DND-41 (cell line): ENCODE results near the gene PILRA.

Experiments
- ATAC-seq: fragments of 200-7000 bp; cut with Tn5 transposase; 3 replicates; pipeline ENCODE4 v1.9.1; 2021; ENCODE audit warnings: low read depth; ENCODE audit not compliant: insufficient read depth
- DNase-seq: peaks from one replicate; pipeline ENCODE4 v3.0.0-alpha.2; 2020
- H2AFZ ChIP-seq: 2 replicates; pipeline ENCODE4 v1.6.0; 2012; ENCODE audit warnings: low read depth, low read length
- H3K27ac ChIP-seq: 2 replicates; pipeline ENCODE4 v1.5.1; 2012; ENCODE audit warnings: low read length, inconsistent platforms
- H3K27me3 ChIP-seq: fragments of 200-600 bp; sonication (generic); 2 replicates; pipeline ENCODE4 v1.6.0; 2012; ENCODE audit warnings: low read length, mild to moderate bottlenecking, inconsistent platforms; ENCODE audit not compliant: insufficient read depth, poor library complexity
- H3K36me3 ChIP-seq: 2 replicates; pipeline ENCODE4 v1.5.1; 2012; ENCODE audit warnings: low read length, inconsistent platforms; ENCODE audit not compliant: insufficient read depth
- H3K4me1 ChIP-seq: 2 replicates; pipeline ENCODE4 v1.5.1; 2012; ENCODE audit warnings: mild to moderate bottlenecking, low read length; ENCODE audit not compliant: insufficient read depth
- H3K4me2 ChIP-seq: 2 replicates; pipeline ENCODE4 v1.6.0; 2012; ENCODE audit warnings: mild to moderate bottlenecking, moderate library complexity, low read length, inconsistent platforms; ENCODE audit not compliant: insufficient read depth
- H3K4me3 ChIP-seq, 2 experiments: fragments of 200-600 bp in 1 of 2; shearing (Covaris generic) in 1 of 2; 2 replicates each; pipeline ENCODE4 v1.5.1; 2012 to 2016; ENCODE audit warnings: inconsistent platforms in 2 of 2, low read length in 2 of 2, mild to moderate bottlenecking in 2 of 2, low read depth in 1 of 2, moderate library complexity in 1 of 2
- H3K79me2 ChIP-seq: 2 replicates; pipeline ENCODE4 v1.6.0; 2012; ENCODE audit warnings: low read length, inconsistent platforms; ENCODE audit not compliant: insufficient read depth
- H3K9ac ChIP-seq: 2 replicates; pipeline ENCODE4 v1.6.0; 2012; ENCODE audit warnings: low read depth, mild to moderate bottlenecking, inconsistent platforms, low read length, moderate library complexity
- H3K9me3 ChIP-seq: 2 replicates; pipeline ENCODE4 v1.5.1; 2012; ENCODE audit warnings: low read length, moderate library complexity, mild to moderate bottlenecking, inconsistent platforms; ENCODE audit not compliant: insufficient read depth, severe bottlenecking
- H4K20me1 ChIP-seq: 2 replicates; pipeline ENCODE4 v1.6.0; 2012; ENCODE audit warnings: low read length; ENCODE audit not compliant: insufficient read depth
- EZH2 ChIP-seq: IDR thresholded peaks from 3 replicates; pipeline ENCODE4 v1.6.1; 2012; ENCODE audit warnings: borderline replicate concordance, low read depth, mild to moderate bottlenecking, moderate library complexity, low read length, inconsistent platforms; ENCODE audit not compliant: severe bottlenecking
- TF ChIP-seq, protein P1 (sequence below): IDR thresholded peaks from 2 replicates; pipeline ENCODE4 v1.5.1; 2012; ENCODE audit warnings: borderline replicate concordance, low read length, moderate library complexity, mild to moderate bottlenecking; ENCODE audit not compliant: poor library complexity, severe bottlenecking; ENCODE audit errors: extremely low read depth

PILRA gene

DNA sequence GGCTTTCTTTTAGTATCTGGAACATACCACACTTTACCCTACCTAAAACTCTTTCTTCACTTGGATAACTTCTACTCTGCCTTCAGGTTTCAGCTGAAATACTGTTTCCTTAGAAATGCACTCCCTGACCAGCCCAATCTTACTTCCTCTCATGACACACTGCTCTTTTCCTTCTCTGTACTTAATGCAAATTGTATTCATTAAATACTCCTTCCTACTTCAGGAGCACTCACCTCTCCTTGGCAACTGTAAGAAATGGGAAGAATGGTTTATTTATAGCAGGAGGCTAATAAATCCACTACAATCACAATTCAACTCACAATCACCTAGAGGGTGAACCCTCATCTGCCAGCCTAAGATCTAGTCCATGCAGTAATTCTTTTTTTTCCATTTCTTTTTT lies 40.1 kb downstream of the PILRA start:
- Histone ChIP-seq H3K4me1 (no peaks in the 10 kb centered on the region), H3K27me3 (peaks cover 3% of the 10 kb centered on the region), H3K4me3 (no peak overlapping the region), H3K4me2 (no peak overlapping the region), H3K79me2 (no peaks in the 10 kb centered on the region), H3K36me3 (no peaks in the 10 kb centered on the region), H2AFZ (no peak overlapping the region), H3K27ac (no peak overlapping the region), H4K20me1 (no peaks in the 10 kb centered on the region; the same call in 1 of the 2 replicates), H3K9ac (no peak overlapping the region), H3K9me3 (no peaks in the 10 kb centered on the region)
- ATAC-seq (no peak), DNase-seq (no peak)
- TF ChIP-seq, protein P1, sequence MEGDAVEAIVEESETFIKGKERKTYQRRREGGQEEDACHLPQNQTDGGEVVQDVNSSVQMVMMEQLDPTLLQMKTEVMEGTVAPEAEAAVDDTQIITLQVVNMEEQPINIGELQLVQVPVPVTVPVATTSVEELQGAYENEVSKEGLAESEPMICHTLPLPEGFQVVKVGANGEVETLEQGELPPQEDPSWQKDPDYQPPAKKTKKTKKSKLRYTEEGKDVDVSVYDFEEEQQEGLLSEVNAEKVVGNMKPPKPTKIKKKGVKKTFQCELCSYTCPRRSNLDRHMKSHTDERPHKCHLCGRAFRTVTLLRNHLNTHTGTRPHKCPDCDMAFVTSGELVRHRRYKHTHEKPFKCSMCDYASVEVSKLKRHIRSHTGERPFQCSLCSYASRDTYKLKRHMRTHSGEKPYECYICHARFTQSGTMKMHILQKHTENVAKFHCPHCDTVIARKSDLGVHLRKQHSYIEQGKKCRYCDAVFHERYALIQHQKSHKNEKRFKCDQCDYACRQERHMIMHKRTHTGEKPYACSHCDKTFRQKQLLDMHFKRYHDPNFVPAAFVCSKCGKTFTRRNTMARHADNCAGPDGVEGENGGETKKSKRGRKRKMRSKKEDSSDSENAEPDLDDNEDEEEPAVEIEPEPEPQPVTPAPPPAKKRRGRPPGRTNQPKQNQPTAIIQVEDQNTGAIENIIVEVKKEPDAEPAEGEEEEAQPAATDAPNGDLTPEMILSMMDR, result no peak
- no peak for TF ChIP-seq EZH2

DNA sequence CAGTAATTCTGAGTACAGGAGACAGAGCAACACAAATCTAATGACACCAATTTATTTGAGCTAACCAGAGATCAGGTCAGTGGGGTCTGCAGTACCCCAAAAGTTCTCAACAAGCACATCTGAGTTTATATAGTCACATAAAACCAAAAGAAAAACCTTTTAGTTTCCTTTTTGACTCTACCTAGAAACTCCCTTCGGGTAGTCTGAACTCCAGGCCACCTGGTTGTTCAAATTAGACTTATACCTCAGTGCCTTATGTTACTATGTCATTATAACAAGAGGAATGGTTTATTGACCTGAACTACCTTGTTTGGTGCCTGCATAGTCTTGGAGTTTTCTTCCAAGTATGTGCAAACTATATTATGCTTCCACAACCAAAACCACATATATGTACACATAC lies 40.6 kb downstream of the PILRA start:
- Histone ChIP-seq H3K9me3 (no peaks in the 10 kb centered on the region), H3K36me3 (no peaks in the 10 kb centered on the region), H3K4me3 (no peak overlapping the region), H3K27me3 (peaks cover 3% of the 10 kb centered on the region), H3K27ac (no peak overlapping the region), H4K20me1 (no peaks in the 10 kb centered on the region; the same call in 1 of the 2 replicates), H3K4me2 (no peak overlapping the region), H3K9ac (no peak overlapping the region), H3K79me2 (no peaks in the 10 kb centered on the region), H3K4me1 (no peaks in the 10 kb centered on the region), H2AFZ (no peak overlapping the region)
- ATAC-seq (no peak), DNase-seq (no peak)
- TF ChIP-seq EZH2, result no peak
- TF ChIP-seq, protein P1, result no peak

DNA sequence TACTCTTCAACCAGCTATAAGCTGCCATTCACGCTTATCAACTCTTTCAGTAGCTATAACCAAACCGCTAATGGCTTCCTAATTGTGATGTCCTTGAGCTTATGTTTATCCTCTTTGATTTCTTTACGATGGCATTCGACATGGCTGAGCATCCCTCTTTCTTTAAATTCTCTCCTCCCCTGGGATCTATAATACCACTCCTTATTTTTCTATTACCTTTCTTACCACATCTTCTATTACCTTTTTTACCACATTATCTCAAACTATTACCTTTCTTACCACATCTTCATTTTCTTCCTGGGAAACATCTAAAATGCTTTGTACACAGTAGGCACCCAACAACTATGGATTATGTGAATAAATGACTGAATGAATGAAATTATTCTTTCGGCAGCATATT lies 42.2 kb downstream of the PILRA start:
- Histone ChIP-seq H3K27ac (no peak overlapping the region), H4K20me1 (no peaks in the 10 kb centered on the region; the same call in 1 of the 2 replicates), H2AFZ (no peak overlapping the region), H3K4me3 (no peak overlapping the region), H3K79me2 (no peaks in the 10 kb centered on the region), H3K27me3 (no peaks in the 10 kb centered on the region), H3K9me3 (no peaks in the 10 kb centered on the region), H3K9ac (no peak overlapping the region), H3K36me3 (no peaks in the 10 kb centered on the region), H3K4me1 (no peaks in the 10 kb centered on the region), H3K4me2 (no peak overlapping the region)
- no peak for DNase-seq
- no peak for ATAC-seq
- TF ChIP-seq, protein P1, result no peak
- no peak for TF ChIP-seq EZH2

DNA sequence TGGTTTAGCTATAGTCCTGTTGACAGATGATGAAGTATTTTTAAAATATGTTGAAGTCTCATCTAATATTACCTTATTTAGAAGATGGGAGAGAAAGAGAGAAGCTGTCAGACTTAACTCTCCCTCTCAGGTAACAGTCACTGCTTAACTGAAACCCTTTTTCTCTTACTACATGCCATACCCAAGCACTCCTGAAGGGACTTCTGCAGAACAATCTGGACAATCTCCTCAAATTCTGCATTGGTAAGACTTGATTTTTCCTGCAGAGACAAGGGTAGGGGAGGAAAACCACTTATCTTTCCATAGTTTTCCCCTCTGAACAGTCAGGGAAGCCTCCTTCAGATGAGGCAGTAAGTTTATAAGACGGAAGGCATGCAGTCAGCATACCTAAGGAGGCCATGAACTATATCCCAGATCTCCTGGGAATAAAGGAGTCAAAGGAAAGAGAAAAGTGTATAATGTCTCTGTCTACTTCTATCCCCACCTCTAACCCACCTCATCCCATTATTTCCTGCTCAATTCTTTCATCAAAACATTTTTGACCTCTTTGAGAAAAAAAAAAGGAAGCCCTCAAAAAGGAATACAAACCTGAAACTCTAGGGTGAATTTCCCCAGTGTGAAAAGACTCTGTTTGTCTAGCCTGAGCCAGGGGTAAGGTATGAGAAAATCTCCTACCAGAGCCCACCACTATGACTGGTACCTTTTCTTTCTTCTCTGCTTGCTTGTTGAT lies 45.8 kb downstream of the PILRA start:
- H3K4me2 ChIP-seq, result no peak overlapping the region
- no peaks in the 10 kb centered on the region for H3K36me3 ChIP-seq
- H3K9me3 ChIP-seq, result no peaks in the 10 kb centered on the region
- no peaks in the 10 kb centered on the region for H3K4me1 ChIP-seq
- no peak overlapping the region for H3K27ac ChIP-seq
- H4K20me1 ChIP-seq, result no peaks in the 10 kb centered on the region
- H3K9ac ChIP-seq, result no peak overlapping the region
- no peak overlapping the region for H3K4me3 ChIP-seq
- no peak overlapping the region for H2AFZ ChIP-seq
- ATAC-seq (no peak), DNase-seq (no peak)
- H3K79me2 ChIP-seq, result no peaks in the 10 kb centered on the region
- no peak for TF ChIP-seq EZH2
- TF ChIP-seq, protein P1, result no peak
- H3K27me3 ChIP-seq, result no peaks in the 10 kb centered on the region
